Inflammatory macrophage treated with lipopolysaccharide for 1 hour (primary cell): ENCODE measurements around the gene PRRG3.

Source experiments
- DNase-seq, 2 donors: peaks; one replicate each; pipeline ENCODE4 v3.0.0-alpha.2; 2020 to 2022

Gene PRRG3

GRCh38 chrX:151745651-151746050, 50.4 kb downstream of the PRRG3 start:
- no peak for DNase-seq

- DNase-seq = no peak
Observed at GRCh38 chrX:151746502-151746901, 51.2 kb downstream of the PRRG3 start.

- DNase-seq = no peak
Observed at GRCh38 chrX:151750511-151750910, 55.3 kb downstream of the PRRG3 start.

DNA sequence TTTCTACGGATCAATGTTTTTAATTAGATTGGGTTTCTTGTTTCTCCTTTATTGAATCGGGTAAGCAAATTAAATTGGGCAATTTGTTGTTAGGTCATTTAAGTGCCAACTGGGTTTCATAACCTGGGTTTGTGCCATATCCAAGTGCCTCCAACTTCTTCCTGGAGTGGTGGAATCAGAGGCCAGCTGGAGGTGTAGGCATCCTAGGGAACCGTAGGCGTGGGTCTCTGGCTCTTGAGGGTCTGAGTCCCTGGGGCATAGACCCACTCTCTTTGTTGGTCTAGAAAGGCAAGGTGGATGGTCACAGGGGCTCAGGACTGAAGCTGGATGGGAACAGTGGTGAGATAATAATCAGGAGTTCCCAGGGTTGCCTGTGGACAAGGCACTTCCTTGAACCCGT, 57.6 kb downstream of the PRRG3 start:
- DNase-seq = no peak

- peak in 1 of 2 donors; percentile 12 for DNase-seq
Observed at GRCh38 chrX:151753313-151754046, 58.2 kb downstream of the PRRG3 start.

DNA sequence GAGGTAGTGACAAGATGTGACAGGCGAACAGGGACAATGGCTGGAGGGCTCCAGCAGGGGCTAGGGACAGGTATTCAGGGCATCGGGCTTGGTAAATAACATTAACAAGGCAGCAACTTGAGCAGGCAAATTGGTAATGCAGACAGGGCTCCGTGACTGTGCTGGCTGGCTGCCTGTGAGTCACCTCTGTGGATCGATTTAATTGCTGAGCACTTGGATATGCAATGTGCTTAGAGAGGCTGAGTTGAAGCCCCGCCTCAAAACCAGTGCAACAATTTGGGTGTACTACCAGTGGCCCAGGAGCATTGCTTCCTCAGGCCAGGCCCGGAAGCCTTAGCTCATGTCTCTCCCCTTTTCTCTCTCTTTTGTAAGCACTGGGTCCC, 58.8 kb downstream of the PRRG3 start:
- DNase-seq = no peak

- DNase-seq = no peak
Observed at GRCh38 chrX:151754641-151755215, 59.5 kb downstream of the PRRG3 start.
